ENCODE measurements around the gene ARSD. TPM values are rescaled to one million over a fixed set of nuclear protein-coding genes. Genes with fewer than 3 reads are reported as not detected.
"Not testable (repeated sequence)": the region's sequence is repeated elsewhere in the genome, so short reads cannot be mapped to it uniquely, and the experiment has no call there.

Gene ARSD
- total RNA-seq, 1 donor from 2014 or later: 7.3 TPM

- H3K4me1 Mint-ChIP-seq (ENCODE audit: low read depth, unreplicated experiment); H3K4me3 Mint-ChIP-seq (ENCODE audit: unreplicated experiment): not testable (repeated sequence)
Measured at GRCh38 chrX:2897690-2898623, 31.2 kb downstream of the ARSD start.

GRCh38 chrX:2897311-2897689 lies 31.8 kb downstream of the ARSD start:
- TF ChIP-seq EZH2 (IDR thresholded peaks at IDR 0.05; ENCODE audit: insufficient read depth, low read length) (no peak), CTCF (IDR thresholded peaks at IDR 0.05; ENCODE audit: insufficient read depth, low read depth, low read length) (no peak)
- DNase-seq (ENCODE audit: low read depth) (no peak), FAIRE-seq (no peak)
- Mint-ChIP-seq H3K9me3 (ENCODE audit: unreplicated experiment) (no peaks in the 10 kb centered on the region), H3K27me3 (ENCODE audit: low read depth, unreplicated experiment) (no peaks in the 10 kb centered on the region), H3K4me3 (ENCODE audit: unreplicated experiment) (no peak overlapping the region), H3K27ac (ENCODE audit: unreplicated experiment) (no peak overlapping the region), H3K36me3 (ENCODE audit: low read depth, unreplicated experiment) (no peaks in the 10 kb centered on the region), H3K4me1 (ENCODE audit: low read depth, unreplicated experiment) (peaks cover 5% of the 10 kb centered on the region)
- Histone ChIP-seq H2AFZ (ENCODE audit: low read depth, low read length) (no peak overlapping the region), H3K36me3 (ENCODE audit: insufficient read depth, low read length) (no peaks in the 10 kb centered on the region), H3K4me1 (ENCODE audit: insufficient read depth, low read length) (no peaks in the 10 kb centered on the region), H3K79me2 (ENCODE audit: insufficient read depth, low read length) (no peaks in the 10 kb centered on the region), H3K9ac (ENCODE audit: low read length) (no peak overlapping the region), H3K27ac (ENCODE audit: low read depth, low read length) (no peak overlapping the region), H4K20me1 (ENCODE audit: insufficient read depth, low read length) (no peaks in the 10 kb centered on the region), H3K27me3 (ENCODE audit: insufficient read depth, low read length) (no peaks in the 10 kb centered on the region), H3K4me3 (ENCODE audit: insufficient read depth, low read depth, low read length) (no peak overlapping the region), H3K4me2 (ENCODE audit: low read length) (no peak overlapping the region), H3K9me3 (ENCODE audit: insufficient read depth, low read depth, low read length) (no peaks in the 10 kb centered on the region)

More at GRCh38 chrX:2897690-2898623, 31.2 kb downstream of the ARSD start:
- H3K36me3 Mint-ChIP-seq (ENCODE audit: low read depth, unreplicated experiment); H3K27me3 Mint-ChIP-seq (ENCODE audit: low read depth, unreplicated experiment); H3K4me1 ChIP-seq (ENCODE audit: insufficient read depth, low read length); H3K27ac ChIP-seq (ENCODE audit: low read depth, low read length); H3K9ac ChIP-seq (ENCODE audit: low read length); H3K27me3 ChIP-seq (ENCODE audit: insufficient read depth, low read length); H3K9me3 Mint-ChIP-seq (ENCODE audit: unreplicated experiment); H3K36me3 ChIP-seq (ENCODE audit: insufficient read depth, low read length); H2AFZ ChIP-seq (ENCODE audit: low read depth, low read length); DNase-seq (ENCODE audit: low read depth); H4K20me1 ChIP-seq (ENCODE audit: insufficient read depth, low read length); H3K4me3 ChIP-seq (ENCODE audit: insufficient read depth, low read depth, low read length); H3K79me2 ChIP-seq (ENCODE audit: insufficient read depth, low read length); FAIRE-seq; H3K9me3 ChIP-seq (ENCODE audit: insufficient read depth, low read depth, low read length); H3K4me2 ChIP-seq (ENCODE audit: low read length): not testable (repeated sequence)
- peak overlapping the region; percentile 72 for H3K27ac Mint-ChIP-seq (ENCODE audit: unreplicated experiment)

GRCh38 chrX:2894885-2895292 lies 34.2 kb downstream of the ARSD start:
- peaks cover 5% of the 10 kb centered on the region for H3K4me1 Mint-ChIP-seq (ENCODE audit: low read depth, unreplicated experiment)
- H2AFZ ChIP-seq (ENCODE audit: low read depth, low read length): no peak overlapping the region
- FAIRE-seq: no peak

More at GRCh38 chrX:2894885-2895292, 34.2 kb downstream of the ARSD start:
- H3K27ac Mint-ChIP-seq (ENCODE audit: unreplicated experiment): no peak overlapping the region
- H3K4me3 Mint-ChIP-seq (ENCODE audit: unreplicated experiment): no peak overlapping the region
- no peaks in the 10 kb centered on the region for H3K9me3 Mint-ChIP-seq (ENCODE audit: unreplicated experiment)
- Histone ChIP-seq H3K36me3 (ENCODE audit: insufficient read depth, low read length) (no peaks in the 10 kb centered on the region), H3K9ac (ENCODE audit: low read length) (no peak overlapping the region), H4K20me1 (ENCODE audit: insufficient read depth, low read length) (no peaks in the 10 kb centered on the region), H3K79me2 (ENCODE audit: insufficient read depth, low read length) (no peaks in the 10 kb centered on the region), H3K4me2 (ENCODE audit: low read length) (no peak overlapping the region), H3K9me3 (ENCODE audit: insufficient read depth, low read depth, low read length) (no peaks in the 10 kb centered on the region), H3K27me3 (ENCODE audit: insufficient read depth, low read length) (no peaks in the 10 kb centered on the region), H3K27ac (ENCODE audit: low read depth, low read length) (no peak overlapping the region), H3K4me3 (ENCODE audit: insufficient read depth, low read depth, low read length) (no peak overlapping the region), H3K4me1 (ENCODE audit: insufficient read depth, low read length) (no peaks in the 10 kb centered on the region)
- H3K27me3 Mint-ChIP-seq (ENCODE audit: low read depth, unreplicated experiment): no peaks in the 10 kb centered on the region
- no peak for TF ChIP-seq CTCF (IDR thresholded peaks at IDR 0.05; ENCODE audit: insufficient read depth, low read depth, low read length)
- TF ChIP-seq EZH2 (IDR thresholded peaks at IDR 0.05; ENCODE audit: insufficient read depth, low read length): no peak
- DNase-seq (ENCODE audit: low read depth): peak; percentile 20
- no peaks in the 10 kb centered on the region for H3K36me3 Mint-ChIP-seq (ENCODE audit: low read depth, unreplicated experiment)
